GM12878 (cell line): Measurements from ENCODE around the gene NEK7. TPM values are rescaled to one million over a fixed set of nuclear protein-coding genes. Genes with fewer than 3 reads are reported as not detected.

Source experiments
- ATAC-seq: fragments of 200-7000 bp; cut with Tn5 transposase; 3 replicates; pipeline ENCODE4 v1.9.1; 2020; ENCODE audit warnings: mild to moderate bottlenecking, moderate library complexity
- BruUV-seq: library from RNA; stranded (reverse); fragments of 400-500 nt; replicated peaks from 2 replicates; lab custom pipeline; 2021; lab: Mats Ljungman, UMichigan
- CTCF ChIA-PET: fragments of 300-600 bp; sonication (Branson Sonifier 250); formaldehyde crosslinking; extraction: SDS; loops from one replicate; lab custom pipeline; 2021; ENCODE audit warnings: inconsistent platforms; lab: Yijun Ruan, JAX
- POLR2A ChIA-PET: fragments of 350-600 bp; formaldehyde crosslinking; extraction: SDS; loops from one replicate; lab custom pipeline; 2021; ENCODE audit warnings: inconsistent platforms; lab: Charles Lee
- RAD21 ChIA-PET: fragments of 300-600 bp; sonication (Branson Sonifier 250); formaldehyde crosslinking; loops from one replicate; lab custom pipeline; 2023; ENCODE audit warnings: antibody characterized with exemption; ENCODE audit not compliant: unreplicated experiment; lab: Charles Lee
- SMC1A ChIA-PET: fragments of 300-600 bp; sonication (Branson Sonifier 250); formaldehyde crosslinking; loops from one replicate; lab custom pipeline; 2023; ENCODE audit not compliant: unreplicated experiment, uncharacterized antibody; lab: Charles Lee
- DNase-seq: peaks from one replicate; pipeline ENCODE4 v3.0.0-alpha.2; 2011; ENCODE audit warnings: low read depth, low spot score
- FAIRE-seq: peaks from 3 replicates; lab custom pipeline; 2011; peaks lifted over from hg19 to GRCh38; lab: Jason Lieb, UNC
- H2AFZ ChIP-seq: 2 replicates; pipeline ENCODE4 v1.6.0; 2011; ENCODE audit warnings: low read depth, low read length, control low read depth; ENCODE audit not compliant: control insufficient read depth
- H3K27ac ChIP-seq: 2 replicates; pipeline ENCODE4 v1.5.1; 2011; ENCODE audit warnings: control low read depth; ENCODE audit not compliant: control insufficient read depth, insufficient read depth
- H3K27me3 ChIP-seq, 2 experiments: replicated peaks in 1 of 2; 2 replicates each; pipeline versions ENCODE4 v1.6.0 to v1.6.1; 2011; ENCODE audit warnings: low read length in 1 of 2; ENCODE audit not compliant: control insufficient read depth in 2 of 2, insufficient read depth in 2 of 2
- H3K36me3 ChIP-seq, 2 experiments: 2 replicates each; pipeline ENCODE4 v1.5.1; 2011; ENCODE audit warnings: low read length in 1 of 2; ENCODE audit not compliant: control insufficient read depth in 2 of 2, insufficient read depth in 2 of 2
- H3K4me1 ChIP-seq: 2 replicates; pipeline ENCODE4 v1.6.1; 2011; ENCODE audit warnings: mild to moderate bottlenecking, low read length, moderate library complexity, mixed read lengths; ENCODE audit not compliant: control insufficient read depth, insufficient read depth
- H3K4me2 ChIP-seq: 2 replicates; pipeline ENCODE4 v1.6.0; 2011; ENCODE audit warnings: control low read depth; ENCODE audit not compliant: control insufficient read depth, insufficient read depth
- H3K4me3 ChIP-seq: fragments of 200-600 bp; sonication (generic); 2 replicates; pipeline ENCODE4 v1.5.1; 2016
- H3K79me2 ChIP-seq: 2 replicates; pipeline ENCODE4 v1.6.0; 2011; ENCODE audit warnings: low read length; ENCODE audit not compliant: control insufficient read depth, insufficient read depth
- H3K9ac ChIP-seq: 2 replicates; pipeline ENCODE4 v1.8.0; 2011; ENCODE audit warnings: low read length, control low read depth, mixed read lengths; ENCODE audit not compliant: control insufficient read depth, insufficient read depth
- H3K9me3 ChIP-seq: replicated peaks from 3 replicates; pipeline ENCODE4 v1.5.1; 2011; ENCODE audit warnings: mild to moderate bottlenecking, low read length; ENCODE audit not compliant: control insufficient read depth, insufficient read depth
- H4K20me1 ChIP-seq: 2 replicates; pipeline ENCODE4 v1.6.0; 2011; ENCODE audit not compliant: control insufficient read depth, insufficient read depth
- DPF2 ChIP-seq: fragments of 450-650 bp; IDR thresholded peaks from 2 replicates; pipeline ENCODE4 v1.6.1; 2017; ENCODE audit warnings: mild to moderate bottlenecking
- FOXM1 ChIP-seq: IDR thresholded peaks from 2 replicates; pipeline ENCODE4 v1.6.1; 2012; ENCODE audit warnings: low read depth, mild to moderate bottlenecking, inconsistent platforms, low read length, moderate library complexity
- IRF5 ChIP-seq: fragments of 450-650 bp; IDR thresholded peaks from 2 replicates; pipeline ENCODE4 v1.6.1; 2017; ENCODE audit warnings: borderline replicate concordance
- TCF7 ChIP-seq: IDR thresholded peaks from 2 replicates; pipeline ENCODE4 v1.6.1; 2014; ENCODE audit warnings: antibody characterized with exemption, borderline replicate concordance
- WGBS: methylation state at CpG from one replicate; pipeline ENCODE4 v1.1.6; 2016; ENCODE audit warnings: low lambda C conversion rate; ENCODE audit not compliant: insufficient replicate concordance, insufficient coverage; ENCODE audit errors: missing lambda C conversion rate; 5-methylcytosine and 5-hydroxymethylcytosine counted together
- in situ Hi-C: fragments of 300-500 bp; cut with MboI; formaldehyde crosslinking; loops from 9 replicates; pipeline ENCODE4 v1.14.3; 2018; ENCODE audit warnings: mixed read lengths
- intact Hi-C: fragments of 100-400 bp; cut with micrococcal nuclease; formaldehyde crosslinking; loops from one replicate; pipeline ENCODE4 v1.14.2; 2022; ENCODE audit not compliant: unreplicated experiment
- polyA plus RNA-seq, 11 experiments: library from polyadenylated mRNA; depleted of rRNA in 4 of 11; unstranded in 6 of 11; stranded (reverse) in 5 of 11; fragments of >200 nt; fragmentation: Nextera tagmentation in 4 of 11; fragmentation: Illumina TruSeq in 1 of 11; extraction: Ambion mirVana in 4 of 11; extraction: Trizol in 1 of 11; gene quantifications; 1 replicate in 1 of 11; 2 replicates in 10 of 11; pipeline versions ENCODE4 v1.2.1 to v1.2.3, GENCODE V29; 2011 to 2016; ENCODE audit warnings: inconsistent platforms in 2 of 11, missing spikeins in 2 of 11, low read depth in 1 of 11
- total RNA-seq, 4 experiments: library from RNA; depleted of rRNA in 3 of 4; stranded (reverse); fragments of >200 nt in 3 of 4; fragmentation: Illumina TruSeq in 1 of 4; extraction: Trizol in 1 of 4; gene quantifications; 2 replicates each; pipeline versions ENCODE4 v1.2.1 to v1.2.3, GENCODE V29; 2013 to 2021

The NEK7 gene
- total and polyA plus RNA-seq, 10 of the 15 experiments (the other 5 are each of a cell fraction or from before 2014, with no cell fraction given) = 9.4 to 77.7 (median 24.0) TPM

GRCh38 chr1:198272492-198272891, 115.7 kb downstream of the NEK7 start (continued):
- no peak for TF ChIP-seq IRF5

DNA sequence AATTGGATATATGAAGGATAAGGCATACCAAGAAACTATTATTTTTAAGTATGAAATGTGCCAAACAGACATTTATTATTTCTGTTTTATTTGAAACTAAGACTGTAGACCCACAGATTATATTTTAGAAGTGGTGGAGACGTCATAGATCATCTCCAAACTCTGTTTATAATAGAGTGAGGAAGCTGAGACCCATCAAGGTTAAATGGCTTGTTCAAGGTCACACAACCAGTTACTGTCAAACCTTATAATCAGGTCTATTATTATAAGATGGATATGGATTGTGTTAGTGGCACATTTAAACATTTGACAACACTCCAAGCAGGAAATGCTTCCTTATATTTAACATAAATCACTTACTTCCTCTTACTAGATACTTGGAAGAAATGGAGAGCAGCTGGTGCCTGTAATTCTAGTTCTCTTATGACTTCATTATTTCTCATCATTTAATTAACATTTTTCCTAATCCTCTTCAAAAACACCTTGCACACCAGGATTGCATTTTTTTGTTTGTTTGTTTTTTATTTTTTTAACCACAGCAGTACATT, 117.0 kb downstream of the NEK7 start:
- ChIA-PET RAD21 (interaction anchor here (1.0 kb wide), 2 partner anchors 188 to 412 kb away, joined by 3 read pairs; no protein-coding TSS in a partner anchor), SMC1A (interaction anchor here (0.6 to 1.8 kb wide), 6 partner anchors 9 to 38 kb away, joined by 3 to 7 read pairs (median 4); no protein-coding TSS in a partner anchor), POLR2A (interaction anchor here (0.8 kb wide), 1 partner anchor 9 kb away, joined by 3 read pairs; no protein-coding TSS in a partner anchor), CTCF (interaction anchor here (1.0 to 2.6 kb wide), 4 partner anchors 9 to 156 kb away, joined by 3 to 11 read pairs (median 5); no protein-coding TSS in a partner anchor)
- no peaks in the 10 kb centered on the region for H3K36me3 ChIP-seq
- no peaks in the 10 kb centered on the region for H3K27me3 ChIP-seq
- H3K9me3 ChIP-seq = no peaks in the 10 kb centered on the region
- H4K20me1 ChIP-seq = no peaks in the 10 kb centered on the region
- no peak for FAIRE-seq
- no peak for ATAC-seq
- H3K27ac ChIP-seq = no peak overlapping the region
- no peaks in the 10 kb centered on the region for H3K79me2 ChIP-seq
- intact Hi-C loops = no loop called here
- no peak overlapping the region for H3K4me2 ChIP-seq
- WGBS = 100% methylated on average over 1 of the region's 1 CpG
- in situ Hi-C loops = no loop called here
- H3K9ac ChIP-seq = no peak overlapping the region
- H3K4me3 ChIP-seq = no peak overlapping the region
- no TSS peak for BruUV-seq
- H3K4me1 ChIP-seq = no peaks in the 10 kb centered on the region
- DNase-seq = no peak
- TF ChIP-seq FOXM1 (no peak), DPF2 (no peak), TCF7 (no peak)
- TF ChIP-seq, all 136 proteins: peak for 0
- no peak overlapping the region for H2AFZ ChIP-seq
